Ovary (tissue), 3 donors: ENCODE results near the gene IL1RAP.

Experiments used
- CTCF ChIP-seq, 3 donors: fragments of 450-650 bp in 2 of 3; fragments of 200-600 bp in 1 of 3; IDR thresholded peaks; one replicate each; pipeline versions ENCODE4 v1.5.1 to v1.8.0; 2016 to 2022; ENCODE audit warnings: antibody characterized with exemption in 3 of 3, mild to moderate bottlenecking in 1 of 3
- EP300 ChIP-seq: sonication (generic); formaldehyde crosslinking; IDR thresholded peaks from one replicate; pipeline ENCODE4 v1.6.1; 2017; ENCODE audit warnings: antibody characterized with exemption
- POLR2A ChIP-seq: fragments of 450-650 bp; IDR thresholded peaks from one replicate; pipeline ENCODE4 v1.6.1; 2017; ENCODE audit warnings: antibody characterized with exemption, mild to moderate bottlenecking, moderate library complexity
- donor health status: DM: no; HTN: no; CAD: no.

- TF ChIP-seq CTCF (IDR thresholded peaks at IDR 0.05): no peak
- TF ChIP-seq POLR2A: no peak
- TF ChIP-seq EP300: no peak
Observed at GRCh38 chr3:190495354-190495753, 18.5 kb upstream of the IL1RAP start.
